HEK293T (cell line): ENCODE measurements around the gene CAPZA1.

Experiments
- BHLHE40 ChIP-seq: fragments of 450-650 bp; IDR thresholded peaks from 2 replicates; pipeline ENCODE4 v1.6.1; 2016; ENCODE audit warnings: mild to moderate bottlenecking, moderate library complexity, borderline replicate concordance
- ELF4 ChIP-seq: fragments of 450-650 bp; IDR thresholded peaks from 2 replicates; pipeline ENCODE4 v1.6.1; 2017; ENCODE audit warnings: antibody characterized with exemption
- FOXA1 ChIP-seq: fragments of 450-650 bp; IDR thresholded peaks from 2 replicates; pipeline ENCODE4 v1.6.1; 2016; ENCODE audit warnings: mild to moderate bottlenecking
- FOXK2 ChIP-seq: fragments of 450-650 bp; IDR thresholded peaks from 2 replicates; pipeline ENCODE4 v1.6.1; 2016; ENCODE audit warnings: mild to moderate bottlenecking
- FOXM1 ChIP-seq: fragments of 450-650 bp; IDR thresholded peaks from 2 replicates; pipeline ENCODE4 v1.6.1; 2017; ENCODE audit warnings: mild to moderate bottlenecking, borderline replicate concordance
- HDGF ChIP-seq: fragments of 450-650 bp; IDR thresholded peaks from 2 replicates; pipeline ENCODE4 v1.6.1; 2017; ENCODE audit warnings: antibody characterized with exemption, borderline replicate concordance
- L3MBTL2 ChIP-seq: fragments of 450-650 bp; conservative IDR thresholded peaks from 2 replicates; pipeline ENCODE4 v1.6.1; 2016; ENCODE audit warnings: mild to moderate bottlenecking
- LEF1 ChIP-seq: fragments of 450-650 bp; IDR thresholded peaks from 2 replicates; pipeline ENCODE4 v1.6.1; 2017; ENCODE audit warnings: mild to moderate bottlenecking, borderline replicate concordance
- NFRKB ChIP-seq: fragments of 450-650 bp; IDR thresholded peaks from 2 replicates; pipeline ENCODE4 v1.6.1; 2016; ENCODE audit warnings: mild to moderate bottlenecking, moderate library complexity
- SP1 ChIP-seq: fragments of 450-650 bp; IDR thresholded peaks from 2 replicates; pipeline ENCODE4 v1.6.1; 2017
- SUZ12 ChIP-seq: fragments of 450-650 bp; IDR thresholded peaks from 2 replicates; pipeline ENCODE4 v1.6.1; 2016; ENCODE audit warnings: mild to moderate bottlenecking
- TARDBP ChIP-seq: fragments of 450-650 bp; IDR thresholded peaks from 2 replicates; pipeline ENCODE4 v1.6.1; 2016
- ZNF384 ChIP-seq: fragments of 450-650 bp; IDR thresholded peaks from 2 replicates; pipeline ENCODE4 v1.6.1; 2016
- TF ChIP-seq, protein P1 (sequence below): fragments of 450-650 bp; IDR thresholded peaks from 2 replicates; pipeline ENCODE4 v1.6.1; 2016

DNA sequence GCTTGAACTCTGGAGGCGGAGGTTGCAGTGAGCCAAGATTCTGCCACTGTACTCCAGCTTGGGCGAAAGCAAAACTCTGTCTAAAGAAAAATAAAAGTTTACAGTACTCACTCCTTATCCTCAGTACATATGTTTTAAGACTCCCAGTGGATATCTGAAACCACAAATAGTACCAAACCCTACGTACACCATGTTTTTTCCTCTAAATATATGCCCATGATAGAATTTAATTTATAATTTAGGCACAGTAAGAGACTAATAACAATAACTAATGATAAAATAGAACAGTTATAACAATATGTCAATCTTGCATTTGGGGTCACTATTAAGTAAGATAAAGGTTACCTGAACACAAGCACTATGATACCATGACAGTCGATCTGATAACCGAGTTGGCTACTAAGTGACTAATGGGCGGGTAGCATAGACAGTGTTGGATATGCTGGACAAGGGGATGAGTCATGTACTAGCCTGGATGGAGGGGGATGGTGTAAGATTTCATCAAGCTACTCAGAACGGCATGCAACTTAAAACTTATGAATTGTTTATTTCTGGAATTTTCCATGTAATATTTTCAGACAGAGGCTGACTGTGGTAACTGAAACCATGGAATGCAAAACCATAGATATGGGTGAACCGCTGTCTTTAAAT is 44.4 kb upstream of the CAPZA1 start:
- no peak for TF ChIP-seq ELF4
- TF ChIP-seq TARDBP: no peak
- no peak for TF ChIP-seq BHLHE40
- TF ChIP-seq SP1: no peak
- no peak for TF ChIP-seq ZNF384
- no peak for TF ChIP-seq HDGF
- TF ChIP-seq FOXK2: no peak
- no peak for TF ChIP-seq FOXM1
- no peak for TF ChIP-seq SUZ12
- no peak for TF ChIP-seq L3MBTL2
- TF ChIP-seq, protein P1, sequence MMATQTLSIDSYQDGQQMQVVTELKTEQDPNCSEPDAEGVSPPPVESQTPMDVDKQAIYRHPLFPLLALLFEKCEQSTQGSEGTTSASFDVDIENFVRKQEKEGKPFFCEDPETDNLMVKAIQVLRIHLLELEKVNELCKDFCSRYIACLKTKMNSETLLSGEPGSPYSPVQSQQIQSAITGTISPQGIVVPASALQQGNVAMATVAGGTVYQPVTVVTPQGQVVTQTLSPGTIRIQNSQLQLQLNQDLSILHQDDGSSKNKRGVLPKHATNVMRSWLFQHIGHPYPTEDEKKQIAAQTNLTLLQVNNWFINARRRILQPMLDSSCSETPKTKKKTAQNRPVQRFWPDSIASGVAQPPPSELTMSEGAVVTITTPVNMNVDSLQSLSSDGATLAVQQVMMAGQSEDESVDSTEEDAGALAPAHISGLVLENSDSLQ: no peak
- TF ChIP-seq FOXA1: no peak
- TF ChIP-seq NFRKB: no peak
- no peak for TF ChIP-seq LEF1
